Neuronal stem cell (in vitro differentiated cells): Measurements from ENCODE around the gene GRHPR.

Source experiments
- DNase-seq: peaks from one replicate; pipeline ENCODE4 v3.0.0-alpha.2; 2013; ENCODE audit warnings: low spot score
- H2AFZ ChIP-seq: one replicate; pipeline ENCODE4 v1.6.1; 2013; ENCODE audit warnings: mild to moderate bottlenecking, low read length, inconsistent platforms
- H2AK5ac ChIP-seq: 2 replicates; pipeline ENCODE4 v1.6.1; 2013; ENCODE audit warnings: low read depth, mild to moderate bottlenecking, inconsistent platforms, low read length, moderate library complexity, mixed read lengths
- H2BK120ac ChIP-seq: 2 replicates; pipeline ENCODE4 v1.6.1; 2013; ENCODE audit warnings: low read depth, mild to moderate bottlenecking, inconsistent platforms, low read length, moderate library complexity, mixed read lengths
- H2BK12ac ChIP-seq: one replicate; pipeline ENCODE4 v1.6.1; 2013; ENCODE audit warnings: low read length, inconsistent platforms
- H2BK15ac ChIP-seq: 2 replicates; pipeline ENCODE4 v1.6.1; 2013; ENCODE audit warnings: mild to moderate bottlenecking, low read length, inconsistent platforms, mixed read lengths
- H2BK5ac ChIP-seq: one replicate; pipeline ENCODE4 v1.6.1; 2013; ENCODE audit warnings: inconsistent platforms, mild to moderate bottlenecking, low read length, moderate library complexity
- H3K14ac ChIP-seq: one replicate; pipeline ENCODE4 v1.6.1; 2013; ENCODE audit warnings: low read length, inconsistent platforms
- H3K18ac ChIP-seq: 2 replicates; pipeline ENCODE4 v1.6.1; 2013; ENCODE audit warnings: low read length, inconsistent platforms
- H3K23ac ChIP-seq: 2 replicates; pipeline ENCODE4 v1.6.1; 2013; ENCODE audit warnings: low read depth, mild to moderate bottlenecking, mixed read lengths, low read length, inconsistent platforms; ENCODE audit not compliant: poor library complexity
- H3K27ac ChIP-seq: replicated peaks from 3 replicates; pipeline ENCODE4 v1.5.1; 2013; ENCODE audit warnings: low read length, inconsistent platforms
- H3K27me3 ChIP-seq, 3 experiments: 2 replicates each; pipeline ENCODE4 v1.6.1; 2013; ENCODE audit warnings: low read length in 3 of 3, mild to moderate bottlenecking in 2 of 3, inconsistent platforms in 1 of 3, low read depth in 1 of 3, mixed read lengths in 1 of 3, moderate library complexity in 1 of 3; ENCODE audit not compliant: control insufficient read depth in 3 of 3, insufficient read depth in 3 of 3
- H3K36me3 ChIP-seq, 2 donors: replicated peaks in 1 of 2; 2 replicates each; pipeline ENCODE4 v1.6.1; 2013; ENCODE audit warnings: low read length in 2 of 2; ENCODE audit not compliant: control insufficient read depth in 2 of 2, insufficient read depth in 2 of 2
- H3K4ac ChIP-seq: 2 replicates; pipeline ENCODE4 v1.6.1; 2013; ENCODE audit warnings: inconsistent platforms, mild to moderate bottlenecking, low read length, moderate library complexity
- H3K4me1 ChIP-seq, 2 donors: 1 replicate in 1 of 2; 2 replicates in 1 of 2; pipeline ENCODE4 v1.6.1; 2013; ENCODE audit warnings: low read length in 2 of 2, low read depth in 1 of 2; ENCODE audit not compliant: control insufficient read depth in 2 of 2, insufficient read depth in 1 of 2
- H3K4me2 ChIP-seq: one replicate; pipeline ENCODE4 v1.6.1; 2013; ENCODE audit warnings: mild to moderate bottlenecking, low read length, inconsistent platforms; ENCODE audit not compliant: insufficient read depth, poor library complexity, severe bottlenecking
- H3K4me3 ChIP-seq, 2 donors: 2 replicates each; pipeline ENCODE4 v1.5.1; 2013; ENCODE audit warnings: low read length in 2 of 2, mild to moderate bottlenecking in 2 of 2, inconsistent platforms in 1 of 2, moderate library complexity in 1 of 2
- H3K79me1 ChIP-seq: one replicate; pipeline ENCODE4 v1.6.1; 2013; ENCODE audit warnings: low read depth, mild to moderate bottlenecking, inconsistent platforms, low read length, moderate library complexity
- H3K9ac ChIP-seq: one replicate; pipeline ENCODE4 v1.6.1; 2013; ENCODE audit warnings: mild to moderate bottlenecking, low read depth, low read length, inconsistent platforms; ENCODE audit not compliant: poor library complexity
- H3K9me3 ChIP-seq, 2 donors: replicated peaks in 1 of 2; 2 replicates each; pipeline versions ENCODE3 to v1.6.1; 2013; ENCODE audit warnings: low read length in 2 of 2, mild to moderate bottlenecking in 2 of 2, inconsistent platforms in 1 of 2, low read depth in 1 of 2, mixed read lengths in 1 of 2, moderate library complexity in 1 of 2; ENCODE audit not compliant: control insufficient read depth in 2 of 2, insufficient read depth in 1 of 2
- H4K8ac ChIP-seq: one replicate; pipeline ENCODE4 v1.6.1; 2013; ENCODE audit warnings: low read depth, mild to moderate bottlenecking, inconsistent platforms, low read length, moderate library complexity
- H4K91ac ChIP-seq: one replicate; pipeline ENCODE4 v1.6.1; 2013; ENCODE audit warnings: low read length, low read depth, mild to moderate bottlenecking, inconsistent platforms; ENCODE audit not compliant: poor library complexity
- WGBS, 2 donors: extraction: QIAGEN DNeasy Blood & Tissue Kit; methylation state at CpG; one replicate each; pipeline ENCODE4 v1.1.7; 2013; ENCODE audit warnings: missing lambda C conversion rate in 2 of 2, mixed read lengths in 1 of 2; ENCODE audit not compliant: insufficient read length in 2 of 2, insufficient replicate concordance in 1 of 2; ENCODE audit errors: extremely low coverage in 2 of 2; 5-methylcytosine and 5-hydroxymethylcytosine counted together

GRHPR gene

GRCh38 chr9:37405764-37406380 lies 16.6 kb upstream of the GRHPR start:
- Histone ChIP-seq H2AFZ (no peak overlapping the region), H3K23ac (no peak overlapping the region), H3K4me3 (no peak overlapping the region), H2BK5ac (no peak overlapping the region), H3K4ac (no peak overlapping the region), H3K36me3 (no peaks in the 10 kb centered on the region), H2BK15ac (no peak overlapping the region), H3K14ac (no peak overlapping the region), H3K4me1 (peaks cover 0 to 6% of the 10 kb centered on the region in 2 donors), H2AK5ac (no peak overlapping the region), H3K27me3 (no peaks in the 10 kb centered on the region), H2BK120ac (no peak overlapping the region), H4K91ac (no peak overlapping the region), H4K8ac (no peak overlapping the region), H2BK12ac (no peak overlapping the region), H3K9me3 (peaks cover 0 to 4% of the 10 kb centered on the region in 2 donors), H3K79me1 (no peaks in the 10 kb centered on the region), H3K9ac (no peak overlapping the region), H3K27ac (no peak overlapping the region), H3K18ac (no peak overlapping the region), H3K4me2 (no peak overlapping the region)
- no CpG with 5 or more reads among the region's 10 CpGs for WGBS, 2 donors
- no peak for DNase-seq

GRCh38 chr9:37406603-37407401 lies 15.7 kb upstream of the GRHPR start:
- Histone ChIP-seq H2AK5ac (no peak overlapping the region), H3K4me3 (no peak overlapping the region), H2BK12ac (no peak overlapping the region), H4K91ac (no peak overlapping the region), H3K23ac (no peak overlapping the region), H2BK120ac (no peak overlapping the region), H3K4ac (no peak overlapping the region), H2AFZ (no peak overlapping the region), H3K18ac (no peak overlapping the region), H3K4me2 (no peak overlapping the region), H4K8ac (no peak overlapping the region), H3K27me3 (no peaks in the 10 kb centered on the region), H3K36me3 (no peaks in the 10 kb centered on the region), H3K9me3 (peaks cover 0 to 4% of the 10 kb centered on the region in 2 donors), H3K9ac (no peak overlapping the region), H2BK15ac (no peak overlapping the region), H3K4me1 (peaks cover 0 to 12% of the 10 kb centered on the region in 2 donors), H3K14ac (peak overlapping the region; percentile 90), H3K27ac (no peak overlapping the region), H2BK5ac (peak overlapping the region; percentile 10), H3K79me1 (no peaks in the 10 kb centered on the region)
- no peak for DNase-seq
- no CpG with 5 or more reads among the region's 11 CpGs for WGBS, 2 donors

- no peak overlapping the region for H3K18ac ChIP-seq
- H4K91ac ChIP-seq, result no peak overlapping the region
- no peaks in the 10 kb centered on the region for H3K27me3 ChIP-seq
- no peak overlapping the region for H3K4ac ChIP-seq
- H3K4me1 ChIP-seq, result peaks cover 0 to 17% of the 10 kb centered on the region in 2 donors
- H2BK12ac ChIP-seq, result no peak overlapping the region
- WGBS, 2 donors, result no CpG with 5 or more reads among the region's 2 CpGs
- no peaks in the 10 kb centered on the region for H3K79me1 ChIP-seq
- H3K23ac ChIP-seq, result no peak overlapping the region
- no peak overlapping the region for H3K4me2 ChIP-seq
- no peak overlapping the region for H4K8ac ChIP-seq
- H3K9me3 ChIP-seq, result peaks cover 0 to 4% of the 10 kb centered on the region in 2 donors
- H2BK120ac ChIP-seq, result no peak overlapping the region
- H2AFZ ChIP-seq, result no peak overlapping the region
- no peaks in the 10 kb centered on the region for H3K36me3 ChIP-seq
- H3K9ac ChIP-seq, result no peak overlapping the region
- no peak overlapping the region for H3K27ac ChIP-seq
- no peak overlapping the region for H2BK15ac ChIP-seq
- no peak overlapping the region for H2BK5ac ChIP-seq
- DNase-seq, result no peak
- no peak overlapping the region for H2AK5ac ChIP-seq
- no peak overlapping the region for H3K4me3 ChIP-seq
- H3K14ac ChIP-seq, result no peak overlapping the region
Observed at GRCh38 chr9:37407468-37407867, 15.0 kb upstream of the GRHPR start.

GRCh38 chr9:37408933-37409710 lies 13.4 kb upstream of the GRHPR start:
- Histone ChIP-seq H4K91ac (no peak overlapping the region), H3K4ac (no peak overlapping the region), H3K14ac (no peak overlapping the region), H3K4me3 (no peak overlapping the region), H2BK5ac (no peak overlapping the region), H2BK120ac (no peak overlapping the region), H4K8ac (no peak overlapping the region), H2AK5ac (peak overlapping the region; percentile 93), H3K18ac (peak overlapping the region; percentile 19), H3K36me3 (no peaks in the 10 kb centered on the region), H3K4me1 (peaks cover 0 to 24% of the 10 kb centered on the region in 2 donors), H2AFZ (no peak overlapping the region), H2BK15ac (peak overlapping the region; percentile 46), H3K9ac (no peak overlapping the region), H2BK12ac (peak overlapping the region; percentile 82), H3K79me1 (no peaks in the 10 kb centered on the region), H3K23ac (no peak overlapping the region), H3K9me3 (peaks cover 0 to 4% of the 10 kb centered on the region in 2 donors), H3K27me3 (no peaks in the 10 kb centered on the region), H3K27ac (no peak overlapping the region), H3K4me2 (no peak overlapping the region)
- no CpG with 5 or more reads among the region's 22 CpGs for WGBS, 2 donors
- no peak for DNase-seq
